Amniotic stem cell (primary cell): ENCODE data around the gene MRPL20.
"Not testable (repeated sequence)": the region's sequence is repeated elsewhere in the genome, so short reads cannot be mapped to it uniquely, and the experiment has no call there.

Experiments used
- DNase-seq: peaks from one replicate; lab custom pipeline; 2025; lab: John Stamatoyannopoulos, UW

Gene MRPL20

DNA sequence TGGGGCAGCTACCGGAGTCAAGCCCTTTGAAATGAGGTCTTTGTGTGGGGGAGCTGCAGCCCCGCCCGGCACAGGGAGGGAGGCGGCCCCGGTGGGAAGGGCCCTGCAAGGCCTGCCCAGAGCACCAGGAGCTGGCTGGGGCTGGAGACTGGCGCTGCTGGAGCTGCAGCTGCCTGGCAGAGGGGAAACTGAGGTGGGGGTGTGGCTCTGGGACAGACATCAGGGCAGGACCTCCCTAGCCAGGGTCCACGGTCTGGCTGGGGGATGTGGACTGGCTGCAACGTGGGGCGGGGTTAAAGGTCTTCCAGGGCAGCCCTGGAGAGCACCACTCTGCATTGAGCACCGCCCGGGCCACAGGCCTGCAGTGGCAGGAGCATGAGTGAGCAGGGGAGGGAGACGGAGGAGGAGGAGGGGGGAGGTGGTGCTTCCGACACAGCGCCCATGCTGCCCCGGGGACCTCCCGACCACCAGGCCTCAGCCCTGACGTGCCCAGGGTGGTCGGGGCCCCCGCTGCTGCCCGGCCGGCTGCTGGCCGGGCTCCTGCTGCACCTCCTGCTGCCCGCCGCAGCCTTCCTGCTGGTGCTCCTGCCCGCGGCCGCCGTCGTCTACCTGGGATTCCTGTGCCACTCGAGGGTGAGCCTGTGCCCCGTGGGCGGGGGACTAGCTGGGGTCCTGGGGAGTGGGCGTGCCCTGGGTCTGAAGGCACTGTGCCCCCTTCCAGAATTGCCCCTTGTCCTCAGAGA is 18.8 kb upstream of the MRPL20 start:
- no peak for DNase-seq

DNA sequence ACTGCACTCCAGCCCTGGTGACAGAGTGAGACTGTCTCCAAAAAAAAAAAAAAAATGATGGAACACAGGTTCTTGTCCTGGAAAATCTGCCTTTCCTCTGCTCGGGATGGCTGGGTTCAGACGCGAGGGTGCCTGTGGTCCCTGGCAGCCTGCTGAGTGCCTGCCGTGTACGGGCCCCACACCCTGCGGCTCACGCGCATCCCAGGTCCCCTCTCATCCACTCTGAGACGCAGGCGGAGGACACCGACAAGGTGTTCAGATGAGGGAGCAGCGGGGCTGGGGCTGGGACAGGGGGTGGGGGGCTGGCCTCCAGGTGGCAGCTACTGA is 18.3 kb upstream of the MRPL20 start:
- DNase-seq = no peak

DNA sequence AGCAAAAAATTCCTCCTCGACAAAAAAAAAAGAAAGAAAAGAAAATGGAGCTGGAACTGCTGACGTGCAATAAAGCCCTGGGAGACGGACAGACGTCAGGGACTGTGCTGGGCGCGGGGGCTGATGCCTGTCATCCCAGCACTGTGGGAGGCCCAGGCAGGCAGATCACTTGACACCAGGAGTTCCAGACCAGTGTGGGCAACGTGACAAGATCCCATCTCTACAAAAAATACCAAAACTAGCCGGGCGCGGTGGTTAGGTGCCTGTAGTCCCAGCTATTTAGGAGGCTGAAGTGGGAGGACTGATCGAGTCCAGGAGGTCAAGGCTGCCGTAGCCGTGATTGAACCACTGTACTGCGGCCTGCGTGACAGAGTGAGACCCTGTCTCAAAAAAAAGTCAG is 17.6 kb upstream of the MRPL20 start:
- no peak for DNase-seq

DNA sequence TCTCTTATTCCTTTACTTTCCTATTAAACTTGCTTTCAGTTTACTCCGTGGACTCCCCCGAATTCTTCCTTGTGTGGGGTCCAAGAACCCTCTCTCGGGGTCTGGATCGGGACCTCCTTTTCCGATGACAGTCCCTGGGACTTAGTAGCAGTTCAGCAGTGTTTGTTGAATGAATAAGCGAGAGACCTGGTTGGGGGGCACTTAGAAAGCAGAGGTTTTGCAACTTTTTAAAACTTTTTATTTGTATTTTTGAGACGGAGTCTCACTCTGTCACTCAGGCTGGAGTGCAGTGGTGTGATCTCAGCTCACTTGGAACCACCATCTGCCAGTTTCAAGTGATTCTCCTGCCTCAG is 16.1 kb upstream of the MRPL20 start:
- no peak for DNase-seq

DNA sequence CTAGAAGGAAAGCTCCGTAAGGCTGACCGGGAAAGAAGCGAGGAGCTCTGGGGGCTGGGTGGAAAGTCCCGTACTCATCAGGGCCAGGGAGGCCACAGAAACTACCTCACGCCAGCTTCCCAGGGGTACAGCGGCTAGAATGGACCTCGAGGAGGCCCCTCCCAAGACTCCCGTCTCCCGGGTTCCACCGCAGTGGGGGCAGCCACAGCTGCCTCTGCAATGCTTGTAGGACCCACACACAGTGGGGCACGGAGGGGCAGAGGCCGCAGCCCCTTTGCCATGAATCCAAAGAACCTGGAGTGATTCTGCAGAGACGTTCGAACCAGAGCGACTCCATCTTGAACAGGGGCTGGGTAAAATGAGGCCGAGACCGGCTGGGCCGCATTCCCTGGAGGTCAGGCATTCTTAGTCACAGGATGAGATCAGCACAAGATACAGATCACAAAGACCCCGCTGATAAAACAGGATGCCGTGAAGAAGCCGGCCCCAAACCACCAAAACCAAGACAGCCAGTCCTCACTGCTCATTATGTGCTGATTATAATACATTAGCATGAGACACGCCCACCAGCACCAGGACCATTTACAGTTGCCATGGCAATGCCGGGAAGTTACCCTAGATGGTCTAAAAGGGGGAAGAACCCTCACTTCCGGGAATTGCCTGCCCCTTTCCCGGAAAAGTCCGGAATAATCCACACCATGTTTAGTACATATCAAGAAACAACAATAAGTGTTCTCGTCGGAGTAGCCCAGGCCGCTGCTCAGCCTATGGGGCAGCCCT is 15.6 kb upstream of the MRPL20 start:
- no peak for DNase-seq

DNA sequence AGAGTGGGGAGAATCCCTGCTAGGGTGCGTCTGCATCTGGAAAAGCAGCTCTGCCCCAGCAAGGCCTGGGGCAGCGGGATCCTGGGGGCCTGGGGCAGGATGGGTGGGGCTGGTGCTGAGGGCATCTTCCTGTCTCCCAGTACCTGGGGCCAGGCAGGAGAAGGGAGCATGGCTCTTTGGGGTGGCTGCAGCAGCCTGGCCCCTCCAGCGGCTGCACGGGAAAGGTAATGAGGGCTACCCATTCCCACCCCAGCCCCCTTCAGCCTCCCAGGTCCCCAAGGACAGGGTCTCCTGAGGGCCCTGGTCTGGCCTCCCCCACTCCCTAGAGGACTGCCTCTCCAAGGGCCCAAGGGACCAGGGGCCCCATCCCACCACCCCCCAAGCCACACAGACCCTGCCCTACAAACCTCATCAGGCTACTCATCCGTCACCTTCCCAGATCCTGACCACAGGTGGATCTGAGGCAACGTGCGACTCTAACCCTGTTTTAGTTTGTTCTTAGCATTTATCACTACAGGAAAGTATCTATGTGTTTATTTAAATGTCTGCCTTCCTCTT is 14.9 kb upstream of the MRPL20 start:
- DNase-seq = no peak

DNA sequence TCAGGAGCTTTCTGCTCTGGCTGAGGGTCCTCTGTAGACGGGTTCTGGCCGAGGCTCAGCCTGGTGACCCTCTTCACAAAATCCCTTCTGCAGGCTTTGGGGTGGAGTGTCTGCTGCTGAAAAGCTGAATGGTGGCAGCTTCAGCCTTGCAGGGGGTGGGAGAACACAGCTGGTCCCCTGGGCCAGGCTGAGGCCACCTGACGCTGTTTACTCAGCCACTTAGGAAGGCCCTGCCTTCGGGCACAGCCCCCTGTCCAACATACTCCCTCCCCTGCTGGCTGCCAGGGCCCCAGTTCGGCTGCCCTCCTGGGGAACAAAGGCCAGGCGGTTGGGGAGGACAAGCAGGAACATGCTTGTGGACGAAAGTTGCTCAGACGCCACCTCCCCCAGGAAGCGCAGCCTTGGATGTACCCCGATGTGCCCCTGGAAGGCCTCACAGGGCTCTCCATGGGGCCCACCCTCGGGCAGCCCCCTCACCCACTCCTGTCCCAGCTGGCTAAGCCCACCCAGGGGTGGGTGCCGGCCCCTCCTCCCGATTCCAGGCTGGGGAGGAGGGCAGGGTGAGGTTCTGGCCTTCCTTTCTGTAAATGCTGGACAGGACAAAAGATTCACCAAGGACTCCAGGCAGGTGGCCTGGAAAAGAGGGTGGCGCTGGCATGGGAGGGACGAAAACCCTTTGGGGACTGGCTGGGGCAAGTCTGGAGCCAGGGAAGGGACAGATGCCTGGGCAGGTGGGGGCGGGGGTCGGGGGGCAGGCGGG is 14.2 kb upstream of the MRPL20 start, which contains the start of gene ANKRD65:
ANKRD65 (minus strand) TSS at position 130 of the 760 bp plus-strand sequence. CDS start 271 bp downstream, outside the sequence.
- DNase-seq = no peak

DNA sequence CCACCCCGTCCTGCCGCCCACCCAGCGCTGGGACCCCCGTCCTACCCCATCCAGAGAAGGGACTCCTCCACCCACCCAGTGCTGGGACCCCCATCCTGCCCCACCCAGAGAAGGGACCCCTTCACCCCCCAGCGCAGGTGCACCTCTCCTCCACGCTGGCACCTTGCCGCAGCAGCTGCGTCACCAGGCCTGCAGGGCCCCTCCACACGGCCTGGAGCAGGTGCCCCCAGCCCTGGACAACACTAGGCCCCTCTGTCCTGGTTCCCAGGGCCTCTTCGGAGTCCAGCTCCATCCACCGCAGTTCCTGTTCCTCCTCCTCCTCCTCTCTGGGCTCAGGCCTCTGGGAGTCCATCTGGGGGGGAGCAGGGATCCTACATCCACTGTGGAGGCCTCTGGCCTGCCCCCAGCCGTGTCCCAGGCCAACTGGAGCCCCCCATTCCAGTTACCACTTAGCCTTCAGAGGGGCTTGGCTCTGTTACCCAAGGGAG is 13.6 kb upstream of the MRPL20 start:
- no peak for DNase-seq

DNA sequence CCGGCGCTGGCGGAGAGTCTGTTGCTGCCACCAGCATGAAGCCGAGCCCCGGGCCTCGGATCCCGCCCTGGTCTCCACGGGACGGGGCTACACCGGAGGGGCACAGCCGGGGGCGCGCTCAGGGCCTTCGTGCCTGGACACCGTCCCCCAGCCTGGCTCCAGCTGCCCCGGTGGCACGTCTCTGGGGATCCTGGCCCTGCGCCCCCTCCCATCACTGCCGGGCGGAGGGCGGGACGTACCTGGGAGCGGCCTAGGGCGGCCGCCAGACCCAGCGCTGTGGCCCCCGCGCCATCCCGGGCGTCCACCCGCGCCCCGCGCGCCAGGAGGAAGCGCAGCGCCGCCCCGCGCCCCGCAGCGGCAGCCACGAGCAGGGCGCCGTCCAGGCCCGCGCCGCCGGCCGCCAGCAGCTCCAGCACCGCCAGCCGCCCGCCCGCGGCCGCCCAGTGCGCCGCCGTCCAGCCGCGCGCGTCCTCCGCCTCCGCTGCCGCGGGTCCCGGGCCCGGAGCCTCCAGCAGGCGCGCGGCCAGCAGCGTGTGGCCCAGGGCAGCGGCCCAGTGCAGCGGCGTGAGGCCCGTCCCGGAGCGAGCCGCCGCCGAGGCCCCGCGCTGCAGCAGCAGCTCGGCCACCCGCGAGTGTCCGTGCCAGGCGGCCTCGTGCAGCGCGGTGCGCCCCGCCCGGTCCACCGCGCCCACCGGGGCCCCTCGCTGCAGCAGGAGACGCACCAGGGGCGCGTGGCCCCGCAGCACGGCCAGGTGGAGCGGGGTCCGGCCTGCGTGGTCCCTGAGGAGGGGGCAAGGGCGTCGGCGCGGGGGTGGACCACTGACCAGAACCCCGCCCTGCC is 12.9 kb upstream of the MRPL20 start:
- DNase-seq = no peak

DNA sequence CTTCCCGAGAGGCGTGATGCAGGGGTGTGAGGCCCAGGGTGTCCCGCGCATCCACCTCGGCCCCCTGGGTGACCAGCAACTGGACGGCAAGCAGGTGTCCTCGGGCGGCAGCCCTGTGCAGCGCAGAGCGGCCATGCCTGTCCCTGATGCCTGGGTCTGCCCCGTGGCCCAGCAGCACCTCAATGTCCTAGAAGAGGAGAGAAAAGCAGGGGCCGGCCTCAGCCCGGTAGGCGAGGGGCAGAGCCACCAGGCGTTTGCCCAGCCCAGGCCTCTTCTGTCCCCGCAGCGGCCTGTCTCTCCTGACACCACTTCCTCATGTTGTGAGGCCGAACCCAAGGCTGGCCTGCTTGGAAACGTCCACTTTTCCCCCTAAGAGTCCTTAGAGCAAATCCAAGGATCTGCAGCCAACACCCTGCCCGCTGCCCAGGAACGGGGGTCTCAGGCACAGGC is 12.3 kb upstream of the MRPL20 start:
- DNase-seq = no peak

DNA sequence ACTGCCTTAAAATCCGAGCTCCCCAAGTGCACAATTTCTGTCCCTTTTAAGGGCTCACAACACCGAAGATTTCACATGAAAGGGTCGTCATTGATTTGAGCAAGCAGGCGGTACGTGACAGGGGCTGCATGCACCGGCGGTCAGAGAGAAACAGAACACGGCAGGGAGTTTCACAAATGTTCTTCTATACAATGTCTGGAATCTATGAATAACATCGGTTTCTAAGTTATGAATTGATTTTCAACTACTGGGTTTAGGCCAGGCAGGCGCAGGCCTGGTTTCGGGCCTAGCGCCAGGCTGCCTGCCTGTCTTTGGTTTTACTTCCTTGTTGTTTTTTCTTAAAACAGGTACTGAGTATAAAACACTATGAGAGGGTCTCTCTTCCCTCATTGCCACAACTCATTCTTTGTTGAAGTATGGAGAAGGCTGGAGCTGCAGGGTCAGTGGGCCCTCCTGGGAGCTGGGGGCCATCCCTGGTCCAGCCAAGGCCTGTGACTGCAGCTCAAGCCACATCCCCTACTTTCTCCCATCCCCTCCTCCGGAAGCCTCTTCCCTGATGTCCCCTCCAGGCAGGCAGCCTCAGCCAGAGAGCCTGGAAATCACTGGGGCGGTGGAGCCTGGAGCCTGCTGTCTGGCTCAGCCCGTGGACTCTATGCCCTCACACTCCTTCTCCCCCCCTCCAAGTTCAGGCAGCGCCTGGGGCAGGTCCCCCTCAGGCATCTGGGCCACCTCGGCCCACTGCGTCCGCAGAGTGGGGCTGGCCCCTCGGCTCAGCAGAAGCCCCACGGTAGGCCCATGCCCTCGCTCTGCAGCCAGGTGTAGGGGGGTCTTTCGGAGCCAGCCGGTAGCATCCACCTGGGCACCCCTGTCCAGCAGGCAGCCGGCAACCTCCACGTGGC is 11.6 kb upstream of the MRPL20 start:
- DNase-seq = no peak

DNA sequence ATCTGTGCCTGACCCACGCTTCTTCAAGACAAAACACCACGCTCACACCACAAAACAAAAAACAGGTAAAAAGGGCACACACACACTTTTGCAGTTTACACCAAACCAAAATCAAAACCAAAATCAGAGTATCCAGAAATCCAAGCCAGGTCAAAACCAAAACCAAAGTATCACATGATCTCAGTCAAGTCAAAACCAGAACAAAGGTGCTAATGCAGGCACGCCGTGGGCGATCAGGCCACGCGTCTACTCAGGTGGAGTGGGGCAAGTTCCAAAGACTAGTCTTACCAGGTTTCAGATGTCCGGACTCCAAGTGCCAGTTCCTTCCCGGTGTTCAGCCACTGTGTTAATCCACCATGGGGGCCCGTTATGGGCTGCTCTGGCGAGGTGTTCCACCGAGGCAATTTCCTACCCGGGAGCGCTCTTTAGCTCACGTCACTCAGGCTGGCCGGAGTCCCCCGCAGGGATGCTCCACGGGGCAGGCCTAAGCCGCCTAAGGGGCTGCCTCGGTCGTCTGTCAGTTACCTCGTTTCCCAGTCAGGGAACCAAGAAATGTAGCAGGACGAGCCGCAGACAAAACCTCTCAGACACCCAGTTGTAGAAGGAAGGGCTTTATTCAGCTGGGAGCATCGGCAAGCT is 10.9 kb upstream of the MRPL20 start:
- DNase-seq = not testable (repeated sequence)

DNA sequence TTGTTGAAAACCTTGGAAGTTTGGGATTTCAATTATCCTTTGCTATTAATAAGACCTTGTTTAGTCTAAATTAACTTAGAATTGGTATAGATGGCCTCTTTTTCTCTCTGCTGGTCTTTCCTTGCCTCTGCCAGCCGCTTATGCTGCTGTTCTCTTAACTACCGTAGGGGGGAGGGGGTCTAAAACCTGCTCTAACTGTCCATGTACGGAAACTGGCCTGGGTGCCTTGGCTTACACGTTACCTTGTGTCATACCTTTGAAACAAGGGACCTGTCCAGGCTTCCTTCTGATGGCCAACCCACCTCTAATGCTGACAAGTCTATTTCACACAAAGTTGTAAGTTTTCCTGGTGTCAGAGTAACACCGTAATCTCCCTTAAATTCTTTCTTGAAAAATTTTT is 10.3 kb upstream of the MRPL20 start:
- DNase-seq = not testable (repeated sequence)

DNA sequence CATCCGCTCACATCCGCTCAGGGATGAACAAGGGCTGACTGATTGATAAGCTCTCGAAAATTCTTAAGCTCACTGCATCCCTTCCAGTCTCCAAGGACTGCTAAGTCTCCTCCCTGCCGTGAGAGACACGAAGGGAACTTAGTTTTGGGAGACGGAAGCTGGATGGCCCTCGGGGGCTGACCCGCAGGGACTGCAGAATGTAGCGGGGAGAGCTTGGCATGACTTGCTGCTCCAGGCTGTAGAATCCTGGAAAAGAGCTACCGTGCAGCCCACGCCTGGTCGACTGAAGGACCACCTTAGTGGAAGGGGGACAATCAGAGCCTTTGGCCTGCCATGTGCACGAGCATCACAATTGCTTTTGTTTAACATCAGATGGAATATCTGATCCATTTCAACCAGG is 8.7 kb upstream of the MRPL20 start:
- no peak for DNase-seq

DNA sequence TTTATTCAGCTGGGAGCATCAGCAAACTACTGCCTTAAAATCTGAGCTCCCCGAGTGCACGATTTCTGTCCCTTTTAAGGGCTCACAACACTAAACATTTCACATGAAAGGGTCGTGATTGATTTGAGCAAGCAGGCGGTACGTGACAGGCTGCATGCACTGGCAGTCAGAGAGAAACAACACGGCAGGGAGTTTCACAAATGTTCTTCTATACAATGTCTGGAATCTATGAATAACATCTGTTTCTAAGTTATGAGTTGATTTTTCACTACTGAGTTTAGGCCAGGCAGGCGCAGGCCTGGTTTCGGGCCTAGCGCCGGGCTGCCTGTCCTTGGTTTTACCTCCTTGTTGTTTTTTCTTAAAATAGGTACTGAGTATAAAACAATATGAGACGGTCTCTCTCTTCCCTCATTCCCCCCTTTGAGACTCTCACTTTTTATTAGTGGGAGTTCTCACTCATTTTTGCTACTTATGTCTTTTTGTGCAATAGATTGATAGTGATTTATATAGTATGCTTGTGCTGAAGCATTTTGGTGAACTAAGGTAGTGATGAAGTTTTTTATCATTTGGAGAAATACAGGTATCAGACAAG is 5.3 kb upstream of the MRPL20 start:
- not testable (repeated sequence) for DNase-seq

DNA sequence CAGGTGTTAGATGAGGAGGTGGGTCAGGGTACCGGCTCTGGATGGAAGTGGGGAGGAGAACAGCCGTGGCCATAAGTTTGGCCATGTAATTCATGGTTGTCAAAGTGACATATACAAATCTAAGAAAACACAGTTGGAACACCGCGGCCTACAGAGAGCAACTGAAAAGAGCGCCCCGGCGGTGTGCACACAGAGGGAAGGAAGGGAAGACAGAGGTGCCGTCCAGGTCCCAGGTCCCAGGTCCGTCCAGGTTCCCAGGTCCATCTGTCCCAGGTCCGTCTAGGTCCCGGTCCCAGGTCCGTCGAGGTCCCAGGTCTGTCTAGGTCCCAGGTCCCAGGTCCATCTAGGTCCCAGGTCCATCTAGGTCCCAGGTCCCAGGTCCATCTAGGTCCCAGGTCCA is 4.5 kb upstream of the MRPL20 start:
- no peak for DNase-seq

DNA sequence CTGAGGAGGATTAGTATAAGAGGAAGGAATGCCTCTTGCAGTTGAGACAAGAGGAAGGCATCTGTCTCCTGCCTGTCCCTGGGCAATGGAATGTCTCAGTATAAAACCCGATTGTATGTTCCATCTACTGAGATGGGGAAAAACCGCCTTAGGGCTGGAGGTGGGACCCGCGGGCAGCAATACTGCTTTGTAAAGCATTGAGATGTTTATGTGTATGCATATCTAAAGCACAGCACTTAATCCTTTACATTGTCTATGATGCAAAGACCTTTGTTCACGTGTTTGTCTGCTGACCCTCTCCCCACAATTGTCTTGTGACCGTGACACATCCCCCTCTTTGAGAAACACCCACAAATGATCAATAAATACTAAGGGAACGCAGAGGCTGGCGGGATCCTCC is 3.1 kb upstream of the MRPL20 start:
- not testable (repeated sequence) for DNase-seq

DNA sequence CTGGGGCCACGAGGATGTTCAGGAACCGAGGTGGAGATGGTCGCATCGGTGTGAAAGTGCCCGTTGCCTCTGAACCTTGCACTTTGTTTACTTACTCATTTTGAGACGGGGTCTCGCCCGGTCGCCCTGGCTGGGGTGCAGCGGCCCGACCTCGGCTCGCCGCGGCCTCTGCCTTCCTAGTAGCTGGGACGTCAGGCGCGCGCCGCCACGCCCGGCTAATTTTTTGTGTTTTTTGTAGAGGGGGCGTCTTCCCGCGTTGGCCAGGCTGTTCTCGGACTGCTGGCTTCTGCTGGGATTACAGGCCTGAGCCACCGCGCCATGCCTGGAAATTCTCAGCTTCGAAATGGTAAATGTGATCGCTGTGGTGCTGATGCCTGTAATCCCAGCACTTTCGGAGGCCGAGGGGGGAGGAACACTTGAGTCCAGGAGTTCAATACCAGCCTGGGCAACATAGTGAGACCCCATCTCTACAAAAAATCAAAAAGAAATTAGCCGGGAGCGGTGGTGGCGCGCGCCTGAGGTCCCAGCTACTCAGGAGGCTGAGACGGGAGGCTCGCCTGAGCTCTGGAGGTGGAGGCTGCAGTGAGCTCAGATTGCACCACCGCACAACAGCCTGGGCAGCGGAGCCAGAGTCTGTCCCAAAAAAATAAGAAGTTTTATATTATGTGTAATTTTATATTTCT is 684 bp upstream of the MRPL20 start:
- DNase-seq = no peak
